IMR-90 (cell line): ENCODE data around the gene TMPRSS6. TPM values are rescaled to one million over a fixed set of nuclear protein-coding genes. Genes with fewer than 3 reads are reported as not detected.

Experiments used
- ATAC-seq: fragments of 200-7000 bp; cut with Tn5 transposase; 2 replicates; pipeline ENCODE4 v1.9.1; 2020; ENCODE audit warnings: low read depth, mild to moderate bottlenecking, moderate library complexity
- BruUV-seq: library from RNA; stranded (reverse); fragments of 400-500 nt; replicated peaks from 2 replicates; lab custom pipeline; 2021; lab: Mats Ljungman, UMichigan
- CTCF ChIA-PET: fragments of 300-600 bp; formaldehyde crosslinking; extraction: SDS; loops from one replicate; lab custom pipeline; 2021; ENCODE audit warnings: antibody characterized with exemption; lab: Yijun Ruan, JAX
- POLR2A ChIA-PET: fragments of 300-600 bp; sonication (Branson Sonifier 250); formaldehyde crosslinking; loops from one replicate; lab custom pipeline; 2022; ENCODE audit warnings: antibody characterized with exemption; ENCODE audit not compliant: unreplicated experiment; lab: Charles Lee
- DNase-seq: peaks from one replicate; pipeline ENCODE4 v3.0.0; 2013
- H2AFZ ChIP-seq: replicated peaks from 2 replicates; pipeline ENCODE3; 2013; ENCODE audit warnings: low read length, mild to moderate bottlenecking; ENCODE audit not compliant: poor library complexity
- H2AK5ac ChIP-seq: 2 replicates; pipeline ENCODE4 v1.6.1; 2013; ENCODE audit warnings: low read depth, low read length, inconsistent platforms
- H2AK9ac ChIP-seq: replicated peaks from 2 replicates; pipeline ENCODE3; 2013; ENCODE audit warnings: mild to moderate bottlenecking, low read depth, low read length, moderate library complexity; ENCODE audit not compliant: poor library complexity
- H2BK120ac ChIP-seq: 2 replicates; pipeline ENCODE4 v1.6.1; 2013; ENCODE audit warnings: low read depth, low read length, inconsistent platforms
- H2BK15ac ChIP-seq: 3 replicates; pipeline ENCODE4 v1.6.1; 2013; ENCODE audit warnings: low read depth, low read length, inconsistent platforms
- H2BK20ac ChIP-seq: 2 replicates; pipeline ENCODE4 v1.6.1; 2013; ENCODE audit warnings: low read depth, mild to moderate bottlenecking, inconsistent platforms, low read length, moderate library complexity
- H2BK5ac ChIP-seq: 2 replicates; pipeline ENCODE4 v1.6.1; 2013; ENCODE audit warnings: mild to moderate bottlenecking, low read depth, low read length, inconsistent platforms; ENCODE audit not compliant: poor library complexity, severe bottlenecking
- H3K14ac ChIP-seq: replicated peaks from 2 replicates; pipeline ENCODE4 v1.6.1; 2013; ENCODE audit warnings: low read depth, low read length, inconsistent platforms
- H3K18ac ChIP-seq: 2 replicates; pipeline ENCODE4 v1.6.1; 2013; ENCODE audit warnings: low read depth, low read length, control low read depth
- H3K23ac ChIP-seq: 2 replicates; pipeline ENCODE4 v1.6.1; 2013; ENCODE audit warnings: low read depth, low read length, inconsistent platforms
- H3K27ac ChIP-seq: 2 replicates; pipeline ENCODE4 v1.5.1; 2013; ENCODE audit warnings: mild to moderate bottlenecking, control low read depth, low read length; ENCODE audit not compliant: insufficient read depth
- H3K27me3 ChIP-seq: 2 replicates; pipeline ENCODE4 v1.6.1; 2013; ENCODE audit warnings: low read length; ENCODE audit not compliant: control insufficient read depth, insufficient read depth
- H3K36me3 ChIP-seq: 2 replicates; pipeline ENCODE4 v1.6.1; 2013; ENCODE audit warnings: low read length, mixed read lengths; ENCODE audit not compliant: control insufficient read depth, insufficient read depth
- H3K4ac ChIP-seq: 2 replicates; pipeline ENCODE4 v1.6.1; 2013; ENCODE audit warnings: low read depth, low read length, inconsistent platforms
- H3K4me1 ChIP-seq: 2 replicates; pipeline ENCODE4 v1.6.1; 2013; ENCODE audit warnings: low read length, mixed read lengths; ENCODE audit not compliant: control insufficient read depth, insufficient read depth
- H3K4me2 ChIP-seq: 2 replicates; pipeline ENCODE4 v1.6.1; 2013; ENCODE audit warnings: low read depth, mild to moderate bottlenecking, control low read depth, low read length, moderate library complexity
- H3K4me3 ChIP-seq: 2 replicates; pipeline ENCODE4 v1.5.1; 2013; ENCODE audit warnings: low read depth, mild to moderate bottlenecking, control low read depth, low read length, moderate library complexity; ENCODE audit not compliant: insufficient read depth
- H3K56ac ChIP-seq: 2 replicates; pipeline ENCODE4 v1.6.1; 2013; ENCODE audit warnings: low read length, inconsistent platforms; ENCODE audit not compliant: insufficient read depth; ENCODE audit errors: extremely low read depth
- H3K79me1 ChIP-seq, 2 experiments: 2 replicates each; pipeline ENCODE4 v1.6.1; 2013; ENCODE audit warnings: low read length in 2 of 2, inconsistent platforms in 1 of 2, low read depth in 1 of 2
- H3K9ac ChIP-seq: 2 replicates; pipeline ENCODE4 v1.6.1; 2013; ENCODE audit warnings: low read depth, low read length, control low read depth
- H3K9me1 ChIP-seq: 2 replicates; pipeline ENCODE4 v1.6.1; 2013; ENCODE audit warnings: low read length, inconsistent platforms; ENCODE audit not compliant: insufficient read depth
- H3K9me3 ChIP-seq: 2 replicates; pipeline ENCODE4 v1.6.1; 2013; ENCODE audit warnings: low read length; ENCODE audit not compliant: control insufficient read depth, insufficient read depth
- H4K20me1 ChIP-seq: 2 replicates; pipeline ENCODE4 v1.6.1; 2013; ENCODE audit warnings: low read length, inconsistent platforms; ENCODE audit not compliant: insufficient read depth
- H4K5ac ChIP-seq: 2 replicates; pipeline ENCODE4 v1.6.1; 2013; ENCODE audit warnings: mild to moderate bottlenecking, low read depth, low read length, control low read depth
- H4K8ac ChIP-seq, 2 experiments: 2 replicates each; pipeline ENCODE4 v1.6.1; 2013; ENCODE audit warnings: low read depth in 2 of 2, low read length in 2 of 2, control low read depth in 1 of 2, inconsistent platforms in 1 of 2
- H4K91ac ChIP-seq: 2 replicates; pipeline ENCODE4 v1.6.1; 2013; ENCODE audit warnings: low read depth, low read length, inconsistent platforms; ENCODE audit not compliant: insufficient read depth
- CTCF ChIP-seq: conservative IDR thresholded peaks from 2 replicates; pipeline ENCODE4 v1.5.1; 2012; ENCODE audit warnings: mild to moderate bottlenecking, low read depth, low read length, improper control_type of control experiment
- MXI1 ChIP-seq: IDR thresholded peaks from 2 replicates; pipeline ENCODE4 v1.6.1; 2012; ENCODE audit warnings: low read depth, mild to moderate bottlenecking, low read length, moderate library complexity, borderline replicate concordance
- NFE2L2 ChIP-seq: fragments of 150-350 bp; IDR thresholded peaks from 2 replicates; pipeline ENCODE4 v1.6.1; 2016; ENCODE audit warnings: low read depth, mild to moderate bottlenecking, low read length
- WGBS, 2 experiments: methylation state at CpG; one replicate each; pipeline versions ENCODE4 v1.1.5 to v1.1.7; 2013; ENCODE audit warnings: missing lambda C conversion rate in 2 of 2; ENCODE audit not compliant: insufficient read length in 1 of 2; ENCODE audit errors: extremely low coverage in 2 of 2; 5-methylcytosine and 5-hydroxymethylcytosine counted together
- dilution Hi-C: fragments of 300-500 bp; cut with HindIII; formaldehyde crosslinking; loops from one replicate; pipeline ENCODE4 v1.14.3; 2018; ENCODE audit warnings: low sequenced_read_pairs; ENCODE audit not compliant: unreplicated experiment
- in situ Hi-C: fragments of 300-500 bp; cut with MboI; formaldehyde crosslinking; loops from 3 replicates; pipeline ENCODE4 v1.14.3; 2019; ENCODE audit warnings: low sequenced_read_pairs, inconsistent platforms, mixed read lengths
- intact Hi-C: fragments of 100-400 bp; cut with micrococcal nuclease; formaldehyde crosslinking; loops from 2 replicates; pipeline ENCODE4 v1.10.0; 2022
- polyA plus RNA-seq, 3 experiments: library from polyadenylated mRNA; depleted of rRNA; stranded (reverse); fragments of >200 nt; gene quantifications; 2 replicates each; pipeline ENCODE4 v1.2.3, GENCODE V29; 2012; ENCODE audit warnings: low replicate concordance in 1 of 3
- total RNA-seq: library from RNA; depleted of rRNA; stranded (reverse); fragments of >200 nt; gene quantifications from 2 replicates; pipeline ENCODE4 v1.2.3, GENCODE V29; 2012

TMPRSS6 gene
- total and polyA plus RNA-seq, 2 of the 4 experiments (the other 2 are of a cell fraction), result not detected

GRCh38 chr22:37024339-37025157, 85.0 kb downstream of the TMPRSS6 start (continued):
- no peak for TF ChIP-seq NFE2L2

GRCh38 chr22:37023743-37024338, 85.7 kb downstream of the TMPRSS6 start:
- no peak overlapping the region for H3K4me3 ChIP-seq
- H2BK5ac ChIP-seq, result no peak overlapping the region
- peaks cover 2% of the 10 kb centered on the region for H3K4me1 ChIP-seq
- H3K79me1 ChIP-seq, result peaks cover 7 to 52% of the 10 kb centered on the region in 2 experiments
- intact Hi-C loops (loop anchor here (5.0 kb wide), 1 partner anchor 242 kb away; no protein-coding TSS in a partner anchor), in situ Hi-C loops (no loop called here), dilution Hi-C loops (no loop called here)
- no peak overlapping the region for H4K5ac ChIP-seq
- no peak overlapping the region for H2AFZ ChIP-seq
- no peak for ATAC-seq
- no peak overlapping the region for H3K23ac ChIP-seq
- no peak overlapping the region for H4K91ac ChIP-seq
- peaks cover 24% of the 10 kb centered on the region for H4K20me1 ChIP-seq
- no TSS peak for BruUV-seq
- no peaks in the 10 kb centered on the region for H3K27me3 ChIP-seq
- H3K18ac ChIP-seq, result no peak overlapping the region
- no peak for TF ChIP-seq CTCF
- no peak for TF ChIP-seq MXI1
- no peak overlapping the region for H2BK15ac ChIP-seq
- 89% methylated on average over 24 of the region's 34 CpGs; no CpG with 5 or more reads in 1 of the 2 experiments for WGBS, 2 experiments
- H3K27ac ChIP-seq, result no peak overlapping the region
- POLR2A ChIA-PET, result interaction anchor here (0.6 kb wide), 1 partner anchor 520 kb away, joined by 3 read pairs; no protein-coding TSS in a partner anchor
- H3K14ac ChIP-seq, result no peak overlapping the region
- H3K4ac ChIP-seq, result no peak overlapping the region
- H3K36me3 ChIP-seq, result peaks cover 30% of the 10 kb centered on the region
- H3K4me2 ChIP-seq, result no peak overlapping the region
- no peak overlapping the region for H2AK9ac ChIP-seq
- CTCF ChIA-PET, result no interaction called here
- H3K56ac ChIP-seq, result no peak overlapping the region
- H3K9me3 ChIP-seq, result no peaks in the 10 kb centered on the region
- no peak overlapping the region for H2BK20ac ChIP-seq
- H4K8ac ChIP-seq, result no peak overlapping the region
- H3K9me1 ChIP-seq, result peaks cover 13% of the 10 kb centered on the region; the same call in 1 of the 2 replicates
- H3K9ac ChIP-seq, result no peak overlapping the region
- H2AK5ac ChIP-seq, result no peak overlapping the region
- H2BK120ac ChIP-seq, result no peak overlapping the region
- DNase-seq, result no peak
